Esophagus muscularis mucosa (tissue), 4 donors: ENCODE measurements around the gene MDFIC2.

ENCODE experiments used
- CTCF ChIP-seq, 3 experiments: fragments of 200-600 bp in 2 of 3; fragments of 450-650 bp in 1 of 3; sonication (generic) in 2 of 3; IDR thresholded peaks; one replicate each; pipeline ENCODE4 v1.5.1; 2017 to 2019; ENCODE audit warnings: antibody characterized with exemption in 3 of 3, mild to moderate bottlenecking in 2 of 3, moderate library complexity in 1 of 3
- EP300 ChIP-seq: sonication (generic); formaldehyde crosslinking; IDR thresholded peaks from one replicate; pipeline ENCODE4 v1.6.1; 2017; ENCODE audit warnings: antibody characterized with exemption
- POLR2A ChIP-seq: fragments of 450-650 bp; IDR thresholded peaks from one replicate; pipeline ENCODE4 v1.6.1; 2017; ENCODE audit warnings: antibody characterized with exemption, moderate library complexity, mild to moderate bottlenecking, low read depth
- POLR2AphosphoS5 ChIP-seq, 2 donors: sonication (generic); formaldehyde crosslinking; IDR thresholded peaks; one replicate each; pipeline ENCODE4 v1.6.1; 2017; ENCODE audit warnings: antibody characterized with exemption in 2 of 2

GRCh38 chr3:70231266-70231701 is 81.2 kb downstream of the MDFIC2 start:
- no peak for TF ChIP-seq POLR2A
- TF ChIP-seq POLR2AphosphoS5 (IDR thresholded peaks at IDR 0.05), result no peak
- TF ChIP-seq CTCF (IDR thresholded peaks at IDR 0.05), result no peak
- no peak for TF ChIP-seq EP300
